ENCODE data around the gene TMEM267. TPM values are rescaled to one million over a fixed set of nuclear protein-coding genes. Genes with fewer than 3 reads are reported as not detected.
"Not testable (repeated sequence)": the region's sequence is repeated elsewhere in the genome, so short reads cannot be mapped to it uniquely, and the experiment has no call there.

TMEM267 gene
- 8.8 TPM for total RNA-seq

- ATAC-seq: peak; percentile 95
Measured at GRCh38 chr5:43483298-43484105, at the start of gene TMEM267. Gene TMEM267, minus strand, starts transcription at chr5:43483865. Its CDS starts 29,896 bp downstream, at chr5:43453969.

- no peak for ATAC-seq
Measured at GRCh38 chr5:43530648-43531047, 47.0 kb upstream of the TMEM267 start.

- no peak for ATAC-seq
Measured at GRCh38 chr5:43523662-43524072, 40.0 kb upstream of the TMEM267 start.

GRCh38 chr5:43520615-43521014 lies 37.0 kb upstream of the TMEM267 start:
- no peak for ATAC-seq

GRCh38 chr5:43515678-43516048 lies 32.0 kb upstream of the TMEM267 start:
- ATAC-seq: no peak

GRCh38 chr5:43514816-43515677 lies 31.4 kb upstream of the TMEM267 start, which contains the start of gene C5orf34:
Gene C5orf34, minus strand, starts transcription at chr5:43515148. Its CDS starts 5,809 bp downstream, at chr5:43509339.
- peak; percentile 100 for ATAC-seq

- peak; percentile 31 for ATAC-seq
Measured at GRCh38 chr5:43514471-43514815, 30.8 kb upstream of the TMEM267 start.

GRCh38 chr5:43514025-43514424 lies 30.4 kb upstream of the TMEM267 start:
- no peak for ATAC-seq

GRCh38 chr5:43511062-43511461 lies 27.4 kb upstream of the TMEM267 start:
- not testable (repeated sequence) for ATAC-seq

- ATAC-seq: peak; percentile 68
Measured at GRCh38 chr5:43498581-43498980, 14.9 kb upstream of the TMEM267 start.

- no peak for ATAC-seq
Measured at GRCh38 chr5:43497311-43498104, 13.8 kb upstream of the TMEM267 start.

- no peak for ATAC-seq
Measured at GRCh38 chr5:43491326-43491725, 7.7 kb upstream of the TMEM267 start.

GRCh38 chr5:43486353-43486752 lies 2.7 kb upstream of the TMEM267 start:
- no peak for ATAC-seq

- ATAC-seq: peak; percentile 75
Measured at GRCh38 chr5:43485406-43485805, 1.7 kb upstream of the TMEM267 start.

- ATAC-seq: peak; percentile 85
Measured at GRCh38 chr5:43484106-43484849, 613 bp upstream of the TMEM267 start.

GRCh38 chr5:43482490-43483297 lies 971 bp downstream of the TMEM267 start:
- ATAC-seq: no peak

- ATAC-seq: no peak
Measured at GRCh38 chr5:43469671-43470391, 13.8 kb downstream of the TMEM267 start.

- ATAC-seq: no peak
Measured at GRCh38 chr5:43467100-43467499, 16.6 kb downstream of the TMEM267 start.

GRCh38 chr5:43465455-43465854 lies 18.2 kb downstream of the TMEM267 start:
- ATAC-seq: not testable (repeated sequence)

- no peak for ATAC-seq
Measured at GRCh38 chr5:43461066-43461465, 22.6 kb downstream of the TMEM267 start.
